NOMO-1 (cell line): ENCODE measurements around the gene GADD45A.
"Not testable (repeated sequence)": the region's sequence is repeated elsewhere in the genome, so short reads cannot be mapped to it uniquely, and the experiment has no call there.

Source experiments
- DNase-seq, 2 experiments: peaks; one replicate each; lab custom pipeline; 2025; ENCODE audit not compliant: unreplicated experiment in 2 of 2; lab: John Stamatoyannopoulos, UW

GADD45A gene

GRCh38 chr1:67717876-67718275 lies 32.9 kb downstream of the GADD45A start:
- no peak for DNase-seq

- DNase-seq, result no peak
Observed at GRCh38 chr1:67719329-67720196, 34.6 kb downstream of the GADD45A start.

DNA sequence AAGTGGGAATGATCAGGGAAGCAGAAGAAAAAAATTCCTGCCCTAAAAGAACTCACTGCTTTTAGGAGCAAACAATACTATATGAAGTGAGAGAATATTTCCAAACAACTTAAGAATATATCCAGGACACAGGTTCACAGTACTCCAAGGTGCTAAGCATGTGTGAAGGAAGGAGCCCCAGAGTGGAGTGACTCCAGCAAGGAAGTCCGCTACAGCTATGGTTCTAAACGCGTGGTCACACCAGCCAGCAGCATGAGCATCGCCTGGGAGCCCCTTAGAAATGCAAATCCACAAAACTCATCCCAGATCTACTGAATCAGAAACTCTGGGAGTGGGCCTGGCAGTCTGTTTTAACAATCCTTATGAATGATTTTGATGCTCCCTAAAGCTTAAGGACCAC lies 36.1 kb downstream of the GADD45A start:
- DNase-seq, result no peak

DNA sequence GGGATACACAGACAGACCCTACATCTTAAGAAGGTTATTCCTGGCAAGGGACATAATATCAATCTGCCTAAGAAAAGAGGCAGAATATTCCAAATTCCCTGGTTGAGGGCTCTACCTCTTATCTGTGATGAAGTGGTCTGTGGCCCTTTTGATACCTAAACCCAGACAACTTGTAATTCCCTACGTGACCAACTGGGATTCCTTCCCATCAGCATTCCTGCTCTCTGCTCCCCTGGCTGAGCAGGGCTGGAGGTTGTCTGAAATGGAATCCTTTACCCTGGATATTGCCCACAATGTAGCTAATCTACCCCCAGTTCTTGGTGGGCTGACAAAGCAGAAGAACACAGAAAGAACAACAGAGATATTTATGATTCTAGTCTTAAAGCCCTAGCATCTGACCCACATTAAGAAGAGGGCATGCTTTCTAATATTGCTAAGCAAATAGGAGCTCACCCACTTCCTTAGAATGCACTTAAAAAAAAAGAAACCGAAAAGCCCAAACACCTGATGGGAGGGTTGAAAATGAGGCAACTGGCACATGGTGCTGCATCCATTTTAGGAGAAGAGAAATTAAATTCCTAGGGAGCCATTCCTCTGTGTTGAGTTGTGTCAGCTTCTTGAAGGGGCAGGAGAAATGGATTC lies 36.8 kb downstream of the GADD45A start:
- DNase-seq, result no peak

DNA sequence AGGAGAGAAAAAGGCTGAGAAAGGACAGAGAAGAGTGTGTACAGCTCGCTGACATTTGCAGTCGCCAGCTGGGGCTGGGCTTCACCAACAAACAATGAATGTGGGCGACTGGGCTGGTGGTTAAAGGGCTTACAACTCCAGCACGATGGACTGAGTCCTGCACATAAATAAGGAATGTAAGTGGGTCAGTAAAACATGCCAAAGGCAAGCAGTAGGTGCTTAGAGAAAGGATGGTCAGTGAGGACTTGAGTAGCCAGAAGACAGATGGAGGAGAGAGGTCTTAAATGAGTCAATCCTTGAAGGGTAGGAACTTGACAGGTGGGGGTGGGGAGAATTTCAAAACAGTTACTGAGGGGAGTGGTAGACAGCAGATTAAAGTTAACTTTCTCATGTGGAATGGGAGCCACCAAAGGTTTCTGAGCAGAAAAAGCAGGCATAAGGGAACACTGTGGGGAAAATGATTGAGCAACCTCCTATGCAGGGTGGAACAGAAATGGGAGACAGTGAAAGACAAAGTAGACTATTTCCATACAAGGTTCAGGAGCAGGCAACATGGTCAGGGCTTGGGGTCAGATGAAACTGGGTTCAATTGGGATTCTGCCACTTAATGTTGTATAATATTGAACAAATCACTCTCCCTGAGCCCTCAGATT lies 37.4 kb downstream of the GADD45A start:
- no peak for DNase-seq

- no peak for DNase-seq
Observed at GRCh38 chr1:67723126-67723525, 38.1 kb downstream of the GADD45A start.

- no peak for DNase-seq
Observed at GRCh38 chr1:67723620-67724019, 38.6 kb downstream of the GADD45A start.

GRCh38 chr1:67724928-67725560 lies 40.0 kb downstream of the GADD45A start:
- DNase-seq, result no peak

DNA sequence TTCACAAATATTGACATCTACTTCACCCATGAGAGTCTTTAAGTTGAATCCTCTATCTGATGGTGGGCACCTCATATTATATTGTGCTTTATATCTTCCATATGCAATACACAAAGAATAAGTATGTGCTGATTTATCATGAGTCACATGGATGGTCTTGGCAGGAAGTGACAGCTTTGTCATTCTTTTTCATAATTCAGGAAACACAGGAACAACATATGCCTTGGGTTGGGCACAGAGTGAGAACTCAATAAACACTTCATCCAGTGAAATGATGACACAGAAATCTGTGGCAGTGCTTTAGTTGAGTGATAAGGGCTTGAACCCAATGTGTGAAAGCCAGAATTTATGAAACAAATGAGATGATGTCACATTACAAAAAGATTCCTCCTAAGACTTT lies 41.2 kb downstream of the GADD45A start:
- no peak for DNase-seq

DNA sequence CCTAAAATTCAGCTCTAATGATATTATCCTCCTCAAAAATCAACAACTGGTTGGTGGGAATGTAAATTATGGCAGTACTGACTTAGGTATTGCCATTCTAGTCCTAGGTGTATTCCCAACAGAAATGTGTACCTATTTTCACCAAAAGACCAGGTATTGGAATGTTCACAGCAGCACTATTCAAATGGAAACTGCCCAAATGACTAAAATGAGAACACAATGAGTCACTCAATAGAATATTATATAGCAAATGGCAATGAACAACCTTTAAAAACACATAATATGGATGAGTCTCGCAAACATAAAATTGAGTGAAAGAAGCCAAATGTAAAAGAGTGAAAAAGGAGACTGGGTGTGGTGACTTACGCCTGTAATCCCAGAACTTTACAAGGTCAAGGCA lies 44.9 kb downstream of the GADD45A start:
- no peak for DNase-seq

DNA sequence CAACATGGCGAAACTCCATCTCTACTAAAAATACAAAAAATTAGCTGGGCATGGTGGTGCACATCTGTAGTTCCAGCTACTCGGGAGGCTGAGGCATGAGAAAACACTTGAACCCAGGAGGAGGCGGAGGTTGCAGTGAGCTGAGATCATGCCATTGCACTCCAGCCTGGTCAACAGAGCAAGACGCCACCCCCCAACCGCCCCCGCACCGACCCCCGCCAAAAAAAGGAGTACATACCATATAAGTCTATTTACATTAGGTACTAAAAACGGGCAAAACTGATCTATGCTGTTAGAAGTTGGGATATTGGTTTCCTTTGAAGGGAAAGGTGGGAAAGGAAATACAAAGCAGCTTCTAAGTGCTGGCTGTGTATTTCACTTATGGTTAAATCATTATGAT lies 45.3 kb downstream of the GADD45A start:
- DNase-seq, result not testable (repeated sequence)

- DNase-seq, result no peak
Observed at GRCh38 chr1:67731322-67731721, 46.3 kb downstream of the GADD45A start.

GRCh38 chr1:67732750-67733151 lies 47.8 kb downstream of the GADD45A start:
- DNase-seq, result peak; percentile 11 to 33

DNA sequence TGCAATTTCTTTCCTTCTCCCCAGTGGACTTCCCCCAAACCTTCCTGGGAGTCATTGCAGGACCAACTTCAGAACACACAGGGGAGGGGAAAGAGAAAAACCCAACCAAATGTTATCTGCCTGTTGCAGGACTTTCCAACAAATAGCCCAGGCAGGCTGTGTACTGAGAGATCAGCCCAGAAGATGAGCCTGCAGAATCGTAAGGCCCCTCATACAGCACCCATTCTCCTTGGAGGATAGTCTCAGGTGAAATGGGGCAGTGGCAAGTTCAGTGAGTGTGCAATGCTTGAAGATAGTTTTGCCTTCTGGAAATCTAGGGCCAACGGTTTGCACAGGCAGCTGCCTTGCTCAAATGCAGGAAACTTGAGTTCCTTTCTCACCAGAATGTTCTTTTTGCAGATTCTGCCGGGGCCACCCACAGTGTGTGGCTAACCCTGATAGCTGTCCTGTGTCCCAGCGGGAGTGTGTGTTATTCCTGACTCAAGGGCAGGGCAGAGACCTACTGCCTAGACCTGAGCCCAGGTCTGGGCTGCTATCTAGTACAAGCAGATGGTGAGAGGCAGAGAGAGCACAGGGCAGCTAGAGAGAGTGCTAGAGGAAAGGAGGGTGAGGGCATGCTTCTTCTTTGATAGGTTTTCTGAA lies 48.8 kb downstream of the GADD45A start:
- DNase-seq, result no peak

GRCh38 chr1:67734323-67734690 lies 49.3 kb downstream of the GADD45A start:
- DNase-seq, result no peak

DNA sequence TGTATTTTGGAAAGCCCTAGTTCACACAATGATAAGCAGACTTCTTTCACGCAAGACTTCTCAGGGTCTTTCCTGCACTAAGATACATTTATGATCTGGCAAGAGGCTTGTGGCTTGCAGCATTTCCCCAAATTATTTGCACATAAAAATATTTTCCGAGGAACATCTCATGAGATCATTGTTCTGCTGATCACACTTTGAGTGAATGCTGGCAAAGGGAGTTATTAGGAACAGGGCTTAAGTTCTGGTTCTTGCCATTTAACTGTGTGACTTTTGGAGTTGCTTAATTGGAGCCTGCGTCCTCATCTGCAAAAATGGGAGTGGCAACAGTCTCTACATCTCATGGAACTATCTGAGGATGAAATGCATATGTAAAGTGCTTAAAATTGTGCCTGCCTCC lies 50.2 kb downstream of the GADD45A start:
- DNase-seq, result no peak

- no peak for DNase-seq
Observed at GRCh38 chr1:67735806-67736627, 51.0 kb downstream of the GADD45A start.

GRCh38 chr1:67736750-67737149 lies 51.7 kb downstream of the GADD45A start:
- DNase-seq, result no peak

DNA sequence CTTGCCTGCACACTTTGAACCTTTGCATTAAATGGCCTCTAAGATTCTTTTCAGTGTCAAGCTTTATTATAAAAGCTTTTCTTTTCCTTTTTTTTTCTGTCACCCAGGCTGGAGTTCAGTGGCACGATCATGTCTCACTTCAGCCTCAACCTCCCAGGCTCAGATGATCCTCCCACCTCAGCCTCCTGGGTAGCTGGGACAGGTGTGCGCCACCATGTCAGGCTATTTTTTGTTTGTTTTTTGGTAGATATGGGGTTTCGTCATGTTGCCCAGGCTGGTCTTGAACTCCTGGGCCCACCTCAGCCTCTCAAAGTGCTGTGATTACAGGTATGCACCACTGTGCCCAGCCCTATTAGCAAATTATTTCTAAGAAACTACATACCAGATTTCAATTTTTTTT lies 52.9 kb downstream of the GADD45A start:
- no peak for DNase-seq
